Neural cell (in vitro differentiated cells): ENCODE results near the gene PGR. TPM values are rescaled to one million over a fixed set of nuclear protein-coding genes. Genes with fewer than 3 reads are reported as not detected.

Source experiments
- H2AFZ ChIP-seq: fragments of 200-600, 300-800 bp; sonication (generic), shearing (Covaris generic); 2 replicates; pipeline ENCODE4 v1.6.0; 2014; ENCODE audit warnings: low read depth, mild to moderate bottlenecking, antibody characterized with exemption, low read length, moderate library complexity
- H3F3A ChIP-seq: fragments of 200-600 bp; shearing (Covaris generic); 2 replicates; pipeline ENCODE4 v1.6.1; 2016; ENCODE audit warnings: mild to moderate bottlenecking, moderate library complexity, mixed read lengths, antibody characterized with exemption, low read length; ENCODE audit not compliant: insufficient read depth, poor library complexity, severe bottlenecking
- H3K27ac ChIP-seq: fragments of 200-600, 300-800 bp; sonication (generic), shearing (Covaris generic); 2 replicates; pipeline ENCODE4 v1.5.1; 2014; ENCODE audit warnings: mild to moderate bottlenecking, low read length, moderate library complexity
- H3K27me3 ChIP-seq: fragments of 300-800, 200-600 bp; sonication (generic), shearing (Covaris generic); 2 replicates; pipeline ENCODE4 v1.6.0; 2014; ENCODE audit warnings: mild to moderate bottlenecking, low read depth, low read length, moderate library complexity; ENCODE audit not compliant: insufficient read depth
- H3K36me3 ChIP-seq: fragments of 300-800, 200-600 bp; sonication (generic), shearing (Covaris generic); 2 replicates; pipeline ENCODE4 v1.5.1; 2014; ENCODE audit warnings: mild to moderate bottlenecking, antibody characterized with exemption, low read length, moderate library complexity; ENCODE audit not compliant: insufficient read depth
- H3K4me2 ChIP-seq: fragments of 300-800, 200-600 bp; sonication (generic), shearing (Covaris generic); 2 replicates; pipeline ENCODE4 v1.6.0; 2014; ENCODE audit warnings: mild to moderate bottlenecking, low read length
- H3K4me3 ChIP-seq: fragments of 300-800, 200-600 bp; sonication (generic), shearing (Covaris generic); 2 replicates; pipeline ENCODE4 v1.5.1; 2014; ENCODE audit warnings: mild to moderate bottlenecking, low read length, moderate library complexity
- H3K79me2 ChIP-seq: fragments of 200-600 bp; shearing (Covaris generic); replicated peaks from 2 replicates; pipeline ENCODE4 v1.6.0; 2014; ENCODE audit warnings: mild to moderate bottlenecking, low read length, moderate library complexity; ENCODE audit not compliant: insufficient read depth
- H3K9ac ChIP-seq: fragments of 300-800, 200-600 bp; sonication (generic), shearing (Covaris generic); 2 replicates; pipeline ENCODE4 v1.6.1; 2016; ENCODE audit warnings: mild to moderate bottlenecking, low read length, mixed read lengths
- H3K9me2 ChIP-seq: fragments of 200-600 bp; shearing (Covaris generic); 2 replicates; pipeline ENCODE4 v1.6.1; 2016; ENCODE audit warnings: mild to moderate bottlenecking, low read length, mixed read lengths; ENCODE audit not compliant: insufficient read depth
- H3K9me3 ChIP-seq: fragments of 200-600, 300-800 bp; sonication (generic), shearing (Covaris generic); 2 replicates; pipeline ENCODE4 v1.6.1; 2016; ENCODE audit warnings: mild to moderate bottlenecking, mixed run types, low read length, moderate library complexity, mixed read lengths
- H4K20me1 ChIP-seq: fragments of 200-600 bp; shearing (Covaris generic); 2 replicates; pipeline ENCODE4 v1.6.1; 2016; ENCODE audit warnings: mild to moderate bottlenecking, mixed run types; ENCODE audit not compliant: insufficient read depth
- CTCF ChIP-seq: fragments of 450-650 bp; IDR thresholded peaks from 2 replicates; pipeline ENCODE4 v1.5.1; 2014; ENCODE audit warnings: antibody characterized with exemption, mild to moderate bottlenecking, moderate library complexity; ENCODE audit not compliant: poor library complexity, severe bottlenecking
- EP300 ChIP-seq: fragments of 450-650 bp; conservative IDR thresholded peaks from 2 replicates; pipeline ENCODE4 v1.6.1; 2014; ENCODE audit warnings: antibody characterized with exemption, mild to moderate bottlenecking, moderate library complexity; ENCODE audit not compliant: poor library complexity, severe bottlenecking
- EZH2 ChIP-seq: fragments of 200-600, 300-800 bp; shearing (Covaris generic), sonication (generic); IDR thresholded peaks from 2 replicates; pipeline ENCODE4 v1.6.1; 2014; ENCODE audit warnings: antibody characterized with exemption, low read length, borderline replicate concordance, mild to moderate bottlenecking; ENCODE audit not compliant: insufficient read depth, poor library complexity, severe bottlenecking
- MXI1 ChIP-seq: fragments of 450-650 bp; conservative IDR thresholded peaks from 2 replicates; pipeline ENCODE4 v1.6.1; 2014; ENCODE audit warnings: antibody characterized with exemption, mild to moderate bottlenecking; ENCODE audit not compliant: poor library complexity, severe bottlenecking
- POLR2AphosphoS5 ChIP-seq: IDR thresholded peaks from 2 replicates; pipeline ENCODE4 v1.6.1; 2012
- RAD21 ChIP-seq: fragments of 450-650 bp; conservative IDR thresholded peaks from 2 replicates; pipeline ENCODE4 v1.6.1; 2014; ENCODE audit warnings: antibody characterized with exemption, mild to moderate bottlenecking, moderate library complexity
- REST ChIP-seq: IDR thresholded peaks from 2 replicates; pipeline ENCODE4 v1.6.1; 2012; ENCODE audit warnings: borderline replicate concordance
- SMC3 ChIP-seq: fragments of 450-650 bp; conservative IDR thresholded peaks from 2 replicates; pipeline ENCODE4 v1.6.1; 2014; ENCODE audit warnings: antibody characterized with exemption, mild to moderate bottlenecking, moderate library complexity; ENCODE audit not compliant: poor library complexity
- TAF1 ChIP-seq: IDR thresholded peaks from 2 replicates; pipeline ENCODE4 v1.6.1; 2012; ENCODE audit warnings: low read depth
- polyA plus RNA-seq: library from polyadenylated mRNA; depleted of rRNA; stranded (reverse); fragments of >200 nt; gene quantifications from 2 replicates; pipeline ENCODE4 v1.2.3, GENCODE V29; 2014

The PGR gene
- polyA plus RNA-seq, 1 donor from 2014 or later, result not detected

- Histone ChIP-seq H2AFZ (no peak overlapping the region), H3K27ac (no peak overlapping the region), H3F3A (no peaks in the 10 kb centered on the region), H3K4me3 (no peak overlapping the region), H3K79me2 (no peaks in the 10 kb centered on the region), H3K9ac (no peak overlapping the region), H3K27me3 (no peaks in the 10 kb centered on the region), H3K4me2 (no peak overlapping the region), H3K9me2 (no peaks in the 10 kb centered on the region), H3K36me3 (no peaks in the 10 kb centered on the region), H3K9me3 (no peaks in the 10 kb centered on the region), H4K20me1 (no peaks in the 10 kb centered on the region)
- TF ChIP-seq MXI1, result no peak
- TF ChIP-seq EZH2, result no peak
- TF ChIP-seq RAD21, result no peak
- TF ChIP-seq REST, result no peak
- TF ChIP-seq CTCF, result no peak
- TF ChIP-seq EP300, result no peak
- no peak for TF ChIP-seq POLR2AphosphoS5
- no peak for TF ChIP-seq TAF1
- TF ChIP-seq SMC3, result no peak
Observed at GRCh38 chr11:101061606-101062005, 68.0 kb downstream of the PGR start.

GRCh38 chr11:101059331-101059730, 70.3 kb downstream of the PGR start:
- no peaks in the 10 kb centered on the region for H3K27me3 ChIP-seq

More at GRCh38 chr11:101059331-101059730, 70.3 kb downstream of the PGR start:
- H3K27ac ChIP-seq, result no peak overlapping the region
- H3F3A ChIP-seq, result no peaks in the 10 kb centered on the region
- H3K79me2 ChIP-seq, result no peaks in the 10 kb centered on the region
- no peak for TF ChIP-seq POLR2AphosphoS5
- no peak for TF ChIP-seq SMC3
- TF ChIP-seq EZH2, result no peak
- TF ChIP-seq RAD21, result no peak
- TF ChIP-seq REST, result no peak
- no peak for TF ChIP-seq EP300
- TF ChIP-seq CTCF, result no peak
- TF ChIP-seq MXI1, result no peak
- no peak for TF ChIP-seq TAF1
- no peak overlapping the region for H2AFZ ChIP-seq
- no peaks in the 10 kb centered on the region for H3K9me3 ChIP-seq
- H3K4me2 ChIP-seq, result no peak overlapping the region
- no peak overlapping the region for H3K9ac ChIP-seq
- H4K20me1 ChIP-seq, result no peaks in the 10 kb centered on the region
- no peak overlapping the region for H3K4me3 ChIP-seq
- H3K9me2 ChIP-seq, result no peaks in the 10 kb centered on the region
- no peaks in the 10 kb centered on the region for H3K36me3 ChIP-seq
